WTC11 (cell line): Measurements from ENCODE around the gene AFAP1L2. TPM values are rescaled to one million over a fixed set of nuclear protein-coding genes. Genes with fewer than 3 reads are reported as not detected.

Source experiments
- ATAC-seq: fragments of 200-7000 bp; cut with Tn5 transposase; 2 replicates; pipeline ENCODE4 v1.10.0; 2021; ENCODE audit warnings: mild to moderate bottlenecking, moderate library complexity
- CTCF ChIA-PET: fragments of 300-600 bp; sonication (Branson Sonifier 250); formaldehyde crosslinking; loops from one replicate; lab custom pipeline; 2021; ENCODE audit warnings: antibody characterized with exemption; lab: Charles Lee
- POLR2A ChIA-PET: fragments of 350-600 bp; sonication (Branson Sonifier 250); formaldehyde crosslinking; loops from one replicate; lab custom pipeline; 2021; ENCODE audit warnings: antibody characterized with exemption; lab: Charles Lee
- DNase-seq: peaks from one replicate; pipeline ENCODE4 v3.0.0; 2021; ENCODE audit warnings: low spot score
- H3K27ac Mint-ChIP-seq: 2 replicates; pipeline ENCODE4 v1.8.0; 2021; ENCODE audit warnings: mixed read lengths
- H3K27me3 Mint-ChIP-seq: 2 replicates; pipeline ENCODE4 v1.8.0; 2021; ENCODE audit warnings: low read depth, mild to moderate bottlenecking, moderate library complexity, mixed read lengths
- H3K36me3 Mint-ChIP-seq: 2 replicates; pipeline ENCODE4 v1.8.0; 2021; ENCODE audit warnings: mixed read lengths
- H3K4me1 Mint-ChIP-seq: 2 replicates; pipeline ENCODE4 v1.8.0; 2022; ENCODE audit warnings: mixed read lengths
- H3K4me3 Mint-ChIP-seq: 2 replicates; pipeline ENCODE4 v1.8.0; 2021; ENCODE audit warnings: mild to moderate bottlenecking, moderate library complexity, mixed read lengths
- H3K9me3 Mint-ChIP-seq: 2 replicates; pipeline ENCODE4 v1.8.0; 2021; ENCODE audit warnings: mixed read lengths
- ATF3 ChIP-seq: sonication (generic); formaldehyde crosslinking; conservative IDR thresholded peaks from 2 replicates; pipeline ENCODE4 v1.8.1; 2022; ENCODE audit warnings: mild to moderate bottlenecking, missing genetic modification reagents
- CBFB ChIP-seq: sonication (generic); formaldehyde crosslinking; IDR thresholded peaks from 2 replicates; pipeline ENCODE4 v1.8.1; 2022; ENCODE audit warnings: mild to moderate bottlenecking, low read depth, missing genetic modification reagents
- CREB1 ChIP-seq: sonication (generic); formaldehyde crosslinking; IDR thresholded peaks from 2 replicates; pipeline ENCODE4 v1.8.0; 2023; ENCODE audit warnings: mild to moderate bottlenecking, missing genetic modification reagents
- CTCF ChIP-seq: fragments of 200-600 bp; IDR thresholded peaks from 2 replicates; pipeline ENCODE4 v1.8.0; 2022; ENCODE audit warnings: antibody characterized with exemption
- E2F4 ChIP-seq: sonication (generic); formaldehyde crosslinking; IDR thresholded peaks from 2 replicates; pipeline ENCODE4 v1.8.1; 2022; ENCODE audit warnings: low read depth, mild to moderate bottlenecking, moderate library complexity, missing genetic modification reagents, borderline replicate concordance
- E2F5 ChIP-seq: sonication (generic); formaldehyde crosslinking; IDR thresholded peaks from 2 replicates; pipeline ENCODE4 v1.8.1; 2022; ENCODE audit warnings: mild to moderate bottlenecking, moderate library complexity, missing genetic modification reagents
- ERG ChIP-seq: fragments of 250-450 bp; sonication (Bioruptor Pico); IDR thresholded peaks from 2 replicates; pipeline ENCODE4 v1.8.0; 2021; ENCODE audit warnings: mild to moderate bottlenecking
- ESRRA ChIP-seq: sonication (generic); formaldehyde crosslinking; IDR thresholded peaks from 2 replicates; pipeline ENCODE4 v1.8.1; 2022; ENCODE audit warnings: mild to moderate bottlenecking, missing genetic modification reagents, borderline replicate concordance
- HMGA2 ChIP-seq: fragments of 250-450 bp; sonication (Bioruptor Pico); IDR thresholded peaks from 2 replicates; pipeline ENCODE4 v1.4.0; 2021; ENCODE audit warnings: mild to moderate bottlenecking, moderate library complexity
- IRF1 ChIP-seq: sonication (generic); formaldehyde crosslinking; IDR thresholded peaks from 2 replicates; pipeline ENCODE4 v1.8.0; 2023; ENCODE audit warnings: missing genetic modification reagents
- IRF2 ChIP-seq: sonication (generic); formaldehyde crosslinking; IDR thresholded peaks from 2 replicates; pipeline ENCODE4 v1.8.0; 2022; ENCODE audit warnings: low read depth, missing genetic modification reagents, borderline replicate concordance
- MAX ChIP-seq: sonication (generic); formaldehyde crosslinking; IDR thresholded peaks from 2 replicates; pipeline ENCODE4 v1.8.0; 2022; ENCODE audit warnings: mild to moderate bottlenecking, missing genetic modification reagents
- MLX ChIP-seq: sonication (generic); formaldehyde crosslinking; IDR thresholded peaks from 2 replicates; pipeline ENCODE4 v1.8.1; 2023; ENCODE audit warnings: mild to moderate bottlenecking, missing genetic modification reagents, moderate library complexity
- NFE2L1 ChIP-seq: sonication (generic); formaldehyde crosslinking; IDR thresholded peaks from 2 replicates; pipeline ENCODE4 v1.8.1; 2023; ENCODE audit warnings: missing genetic modification reagents
- NFYB ChIP-seq: sonication (generic); formaldehyde crosslinking; conservative IDR thresholded peaks from 2 replicates; pipeline ENCODE4 v1.8.0; 2022; ENCODE audit warnings: low read depth, missing genetic modification reagents
- NR2C2 ChIP-seq: sonication (generic); formaldehyde crosslinking; IDR thresholded peaks from 2 replicates; pipeline ENCODE4 v1.8.0; 2022; ENCODE audit warnings: mild to moderate bottlenecking, missing genetic modification reagents
- OVOL2 ChIP-seq: fragments of 250-450 bp; sonication (Bioruptor Pico); IDR thresholded peaks from 2 replicates; pipeline ENCODE4 v1.9.0; 2021; ENCODE audit warnings: mild to moderate bottlenecking, borderline replicate concordance
- PRRX2 ChIP-seq: fragments of 250-450 bp; sonication (Bioruptor Pico); IDR thresholded peaks from 2 replicates; pipeline ENCODE4 v1.8.0; 2021; ENCODE audit warnings: mild to moderate bottlenecking
- SMAD3 ChIP-seq: sonication (generic); formaldehyde crosslinking; IDR thresholded peaks from 2 replicates; pipeline ENCODE4 v1.8.0; 2022; ENCODE audit warnings: missing genetic modification reagents, mild to moderate bottlenecking, borderline replicate concordance
- SP1 ChIP-seq: sonication (generic); formaldehyde crosslinking; conservative IDR thresholded peaks from 2 replicates; pipeline ENCODE4 v1.8.1; 2022; ENCODE audit warnings: missing genetic modification reagents
- USF2 ChIP-seq: sonication (generic); formaldehyde crosslinking; IDR thresholded peaks from 2 replicates; pipeline ENCODE4 v1.8.1; 2023; ENCODE audit warnings: mild to moderate bottlenecking, missing genetic modification reagents, moderate library complexity
- ZMAT4 ChIP-seq: fragments of 250-450 bp; sonication (Bioruptor Pico); IDR thresholded peaks from 2 replicates; pipeline ENCODE4 v1.9.0; 2021; ENCODE audit warnings: mild to moderate bottlenecking
- ZNF219 ChIP-seq: sonication (generic); formaldehyde crosslinking; IDR thresholded peaks from 2 replicates; pipeline ENCODE4 v1.8.0; 2023; ENCODE audit warnings: missing genetic modification reagents, mild to moderate bottlenecking, borderline replicate concordance
- ZNF317 ChIP-seq: sonication (generic); formaldehyde crosslinking; IDR thresholded peaks from 2 replicates; pipeline ENCODE4 v1.8.1; 2023; ENCODE audit warnings: low read depth, mild to moderate bottlenecking, moderate library complexity, missing genetic modification reagents, borderline replicate concordance
- total RNA-seq: library from RNA; stranded (reverse); gene quantifications from 3 replicates; pipeline ENCODE4 v1.2.3, GENCODE V29; 2021

AFAP1L2 gene
- total RNA-seq, 1 experiment from 2014 or later: 5.0 TPM

GRCh38 chr10:114309364-114309651, 95.0 kb downstream of the AFAP1L2 start:
- ChIA-PET POLR2A (interaction anchor here (0.6 kb wide), 1 partner anchor 81 kb away, joined by 9 read pairs; no protein-coding TSS in a partner anchor), CTCF (no interaction called here)
- Mint-ChIP-seq H3K4me1 (peaks cover under 1% of the 10 kb centered on the region; the same call in 1 of the 2 replicates), H3K27me3 (0 out of 2 replicates have a peak, but pooled peaks cover 3% of the 10 kb centered on the region), H3K4me3 (no peak overlapping the region), H3K9me3 (no peaks in the 10 kb centered on the region), H3K36me3 (no peaks in the 10 kb centered on the region), H3K27ac (no peak overlapping the region)
- no peak for ATAC-seq
- no peak for TF ChIP-seq E2F4
- no peak for TF ChIP-seq ESRRA
- no peak for TF ChIP-seq ZNF317
- TF ChIP-seq ERG (CRISPR knock-in tag): no peak
- TF ChIP-seq SP1 (CRISPR knock-in tag): no peak
- TF ChIP-seq NFYB: no peak
- TF ChIP-seq IRF2 (CRISPR knock-in tag): no peak
- no peak for TF ChIP-seq HMGA2 (CRISPR knock-in tag)
- no peak for TF ChIP-seq MAX (CRISPR knock-in tag)
- no peak for TF ChIP-seq ZMAT4
- no peak for TF ChIP-seq MLX
- no peak for TF ChIP-seq USF2
- no peak for TF ChIP-seq E2F5 (CRISPR knock-in tag)
- no peak for DNase-seq

- TF ChIP-seq NFE2L1 (CRISPR knock-in tag) (no peak), SMAD3 (no peak), ZNF219 (CRISPR knock-in tag) (no peak), CREB1 (CRISPR knock-in tag) (no peak), CTCF (no peak), E2F5 (CRISPR knock-in tag) (no peak), IRF1 (CRISPR knock-in tag) (no peak), CBFB (no peak), NR2C2 (no peak), USF2 (no peak), OVOL2 (no peak), PRRX2 (CRISPR knock-in tag) (no peak), ATF3 (CRISPR knock-in tag) (no peak), MAX (CRISPR knock-in tag) (no peak)
- ChIA-PET CTCF (no interaction called here), POLR2A (interaction anchor here (0.6 kb wide), 1 partner anchor 81 kb away, joined by 9 read pairs; no protein-coding TSS in a partner anchor)
- Mint-ChIP-seq H3K4me1 (peaks cover 5% of the 10 kb centered on the region), H3K36me3 (no peaks in the 10 kb centered on the region), H3K27me3 (0 out of 2 replicates have a peak, but pooled peaks cover 3% of the 10 kb centered on the region), H3K9me3 (no peaks in the 10 kb centered on the region), H3K27ac (no peak overlapping the region), H3K4me3 (no peak overlapping the region)
- DNase-seq (no peak), ATAC-seq (no peak)
Measured at GRCh38 chr10:114308531-114309363, 95.6 kb downstream of the AFAP1L2 start.
